ENCODE data around the gene PCDHA9.

- no peak for TF ChIP-seq CTCF (IDR thresholded peaks at IDR 0.05; ENCODE audit: insufficient read depth, low read depth, low read length)
- TF ChIP-seq EZH2 (IDR thresholded peaks at IDR 0.05; ENCODE audit: insufficient read depth, low read length): no peak
These were observed 35.9 kb downstream of the PCDHA9 start for GRCh38 chr5:140883927-140884697.
